SW480 (cell line): ENCODE measurements around the gene NUDT21.

Source experiments
- DNase-seq: peaks from one replicate; pipeline ENCODE4 v3.0.0-alpha.2; 2016; ENCODE audit warnings: low spot score

The NUDT21 gene

GRCh38 chr16:56462064-56462796, 11.1 kb upstream of the NUDT21 start:
- DNase-seq = no peak

GRCh38 chr16:56460101-56460500, 9.0 kb upstream of the NUDT21 start:
- no peak for DNase-seq

- DNase-seq = no peak
Observed at GRCh38 chr16:56457927-56458470, 6.9 kb upstream of the NUDT21 start.

GRCh38 chr16:56451753-56452689, 889 bp upstream of the NUDT21 start:
- peak; percentile 57 for DNase-seq

DNA sequence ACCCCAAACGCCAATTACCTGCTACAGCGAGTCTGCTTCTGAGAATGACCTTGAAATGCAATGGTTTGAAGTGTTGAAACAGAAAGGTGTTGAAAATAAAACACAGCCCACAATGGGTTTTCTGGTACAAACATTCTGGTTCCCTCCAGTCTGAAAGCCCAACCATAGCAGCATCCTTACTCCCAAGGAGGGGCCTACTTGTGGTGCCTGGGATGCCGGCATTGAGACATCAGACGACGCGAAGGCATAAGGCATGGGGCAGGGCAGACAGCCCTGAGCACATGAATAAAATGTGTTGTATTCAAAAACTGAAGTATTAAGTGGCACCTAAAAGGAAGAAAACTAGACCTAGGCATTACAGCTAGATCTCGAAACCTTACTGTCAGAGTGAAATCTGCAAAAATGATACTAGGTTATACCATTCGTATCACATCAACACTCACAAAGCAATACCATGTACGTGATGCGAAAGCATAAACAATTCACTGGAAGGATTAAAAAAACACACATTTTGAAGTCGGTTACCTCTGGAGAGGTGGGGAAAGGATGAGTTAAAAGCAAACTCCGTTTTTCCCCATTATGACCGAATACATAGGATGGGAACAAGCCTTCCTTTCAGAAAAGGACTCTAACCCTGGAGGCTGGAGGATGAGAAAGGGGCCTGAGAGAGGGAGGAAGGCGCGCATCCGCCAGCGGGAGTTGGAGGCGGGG, 702 bp downstream of the NUDT21 start:
- no peak for DNase-seq

- DNase-seq = no peak
Observed at GRCh38 chr16:56448005-56448404, 3.1 kb downstream of the NUDT21 start.

DNA sequence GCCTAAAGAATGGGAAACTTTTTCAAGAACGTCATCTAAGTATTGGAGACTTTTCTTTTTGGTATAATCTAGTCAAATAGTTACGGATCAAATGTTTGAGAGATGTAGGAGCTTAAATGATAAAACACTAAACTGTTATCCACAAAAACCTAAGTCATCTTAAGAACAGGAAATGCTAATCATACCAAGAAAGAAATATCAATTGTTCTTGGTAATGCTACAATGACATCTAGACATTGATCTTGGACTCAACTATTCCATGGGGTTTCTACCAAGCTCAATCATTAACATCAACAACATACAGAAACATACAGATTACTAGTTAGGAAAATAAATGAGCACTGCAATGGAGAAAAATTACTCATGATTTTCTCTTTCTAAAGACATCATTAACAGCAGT, 3.8 kb downstream of the NUDT21 start:
- DNase-seq = no peak

- DNase-seq = no peak
Observed at GRCh38 chr16:56438038-56438437, 13.1 kb downstream of the NUDT21 start.

GRCh38 chr16:56436258-56436657, 14.9 kb downstream of the NUDT21 start:
- no peak for DNase-seq

GRCh38 chr16:56428091-56428490, 23.0 kb downstream of the NUDT21 start:
- DNase-seq = no peak

- DNase-seq = no peak
Observed at GRCh38 chr16:56426585-56426984, 24.5 kb downstream of the NUDT21 start.

- peak; percentile 73 for DNase-seq
Observed at GRCh38 chr16:56425439-56425832, 25.7 kb downstream of the NUDT21 start, which contains the start of gene AMFR. TSS of gene AMFR (minus strand) at chr16:56425545. CDS start at chr16:56425327, 218 bp downstream.

- no peak for DNase-seq
Observed at GRCh38 chr16:56424791-56425438, 26.2 kb downstream of the NUDT21 start.

DNA sequence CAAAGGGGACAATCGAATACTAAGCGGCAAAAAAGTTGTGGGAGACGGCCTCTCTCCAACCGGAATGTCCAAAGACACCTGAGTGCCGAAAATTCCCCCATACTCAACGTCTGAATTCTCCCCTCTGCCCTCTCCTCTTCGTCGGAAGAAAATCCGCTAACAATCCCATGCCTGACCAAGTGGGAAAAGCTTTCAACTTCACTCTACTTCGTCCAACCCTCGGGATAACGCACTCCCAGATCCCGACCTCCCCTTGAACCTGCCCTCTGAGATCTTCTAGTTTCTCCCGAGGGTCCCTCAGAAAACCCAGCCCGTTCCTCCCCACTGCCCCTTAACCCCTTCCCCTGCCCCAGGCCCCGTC, 26.7 kb downstream of the NUDT21 start:
- DNase-seq = peak; percentile 11

DNA sequence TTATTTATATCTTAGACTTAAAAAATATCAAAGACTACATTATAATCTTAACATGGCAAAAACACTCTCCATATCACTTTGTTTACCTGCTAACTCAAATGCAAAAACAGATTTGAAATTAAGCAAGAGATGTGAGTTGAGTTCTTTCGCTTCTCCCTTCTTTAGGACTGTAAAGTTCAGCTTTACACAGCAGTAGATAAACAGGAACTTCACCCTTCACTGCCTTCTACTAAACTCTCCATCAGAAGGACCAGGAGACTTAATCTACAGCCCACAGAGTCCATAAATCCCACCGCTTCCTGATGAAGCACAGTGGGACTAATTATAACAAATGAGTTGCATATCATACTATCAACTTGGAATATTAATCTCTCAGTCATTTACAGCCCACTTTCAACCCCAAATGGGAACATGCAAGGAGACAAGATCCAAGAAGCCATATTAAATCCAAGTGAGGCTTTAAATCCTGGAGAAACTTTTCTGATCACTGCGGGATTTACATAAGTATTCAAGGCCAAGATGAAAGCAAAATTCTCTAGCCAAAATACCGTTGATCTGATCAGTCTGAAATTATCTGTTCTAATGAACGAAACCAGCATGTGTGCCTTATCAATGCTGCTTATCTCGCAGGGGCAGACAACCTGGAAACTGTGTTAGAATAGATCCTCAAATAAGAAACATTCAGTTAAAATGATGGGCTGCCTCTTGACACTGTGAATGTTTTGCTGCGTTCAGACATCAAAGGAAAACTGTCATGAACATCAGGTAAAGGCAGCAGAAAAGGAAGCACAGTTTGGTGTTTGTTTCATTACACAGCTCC, 27.3 kb downstream of the NUDT21 start:
- DNase-seq = peak; percentile 30

DNA sequence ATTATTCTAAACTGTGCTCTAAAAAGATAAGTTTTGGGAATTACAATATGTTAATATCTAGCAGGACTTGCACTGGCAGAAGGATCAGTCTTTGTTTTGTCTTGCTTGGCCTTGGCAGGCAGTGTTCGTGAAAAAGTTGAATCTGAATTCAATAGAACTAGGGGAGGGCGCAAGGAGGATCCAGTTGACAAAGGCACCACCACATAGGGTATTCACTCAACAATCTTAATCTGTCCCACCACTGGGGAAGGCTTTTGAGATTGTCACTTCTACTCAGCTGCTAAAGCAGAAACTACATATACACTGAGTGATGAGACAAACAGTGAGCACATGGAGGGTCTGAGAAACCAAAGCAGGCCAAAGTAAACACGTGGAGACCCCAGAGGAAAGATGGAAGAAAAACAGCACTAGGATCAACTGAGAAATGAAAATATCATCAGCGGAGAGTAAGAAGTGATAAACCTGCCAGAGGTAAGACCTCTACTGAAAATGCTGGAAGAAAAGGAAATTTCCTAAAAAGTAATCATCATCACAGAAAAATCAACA, 28.2 kb downstream of the NUDT21 start:
- no peak for DNase-seq

DNA sequence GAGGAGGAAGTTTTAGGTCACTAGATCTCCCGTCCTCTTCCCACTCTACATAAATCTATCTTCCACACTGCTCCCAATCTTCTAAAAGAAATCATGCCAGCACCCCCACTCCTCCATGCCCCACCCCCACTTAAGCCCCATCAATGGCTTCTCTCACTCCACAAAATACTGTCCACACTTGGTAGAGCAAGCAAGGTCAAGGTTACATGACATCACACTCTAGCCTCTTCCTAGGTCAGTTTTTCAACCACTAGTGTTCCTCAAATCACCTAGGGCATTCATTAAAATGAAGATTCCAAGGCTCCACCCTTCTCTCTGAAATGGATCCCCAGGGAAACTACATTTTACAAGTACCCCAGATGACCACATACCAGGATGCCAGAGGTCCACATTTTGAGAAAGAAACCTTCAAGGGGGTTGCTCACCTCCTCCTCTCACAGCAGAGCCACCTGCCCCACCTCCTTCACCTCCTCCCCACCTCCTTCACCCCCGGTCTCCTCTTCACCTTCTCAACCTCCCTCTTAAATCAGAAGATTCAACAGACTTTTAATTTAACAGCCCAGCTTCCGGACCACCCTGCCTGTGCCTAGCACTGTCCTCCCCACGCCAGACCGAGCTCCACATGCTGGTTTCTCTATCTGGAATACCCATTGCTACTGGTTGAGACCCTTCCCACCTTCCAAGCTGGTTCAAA, 29.0 kb downstream of the NUDT21 start:
- no peak for DNase-seq

DNA sequence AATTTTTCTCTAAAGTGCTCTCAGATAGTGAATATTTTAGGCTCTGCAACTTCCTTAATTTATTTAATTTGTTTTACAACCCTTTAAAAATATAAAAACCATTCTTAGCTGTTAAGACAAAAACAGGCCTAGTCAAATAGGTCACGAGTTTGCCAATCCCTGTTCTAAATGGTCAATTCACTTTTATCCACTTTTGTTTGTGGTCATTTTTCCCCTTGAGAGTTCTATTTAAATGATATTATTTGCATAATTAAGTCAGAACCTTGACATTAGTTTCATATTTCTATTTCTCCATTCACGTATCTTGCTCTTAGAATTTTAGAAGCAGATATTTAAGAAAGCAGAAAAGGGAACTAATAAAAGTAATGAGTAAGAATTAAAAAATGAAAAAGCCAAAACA, 29.8 kb downstream of the NUDT21 start:
- DNase-seq = no peak

GRCh38 chr16:56420613-56421012, 30.5 kb downstream of the NUDT21 start:
- no peak for DNase-seq
